Measurements from ENCODE around the gene CAPN1. TPM values are rescaled to one million over a fixed set of nuclear protein-coding genes. Genes with fewer than 3 reads are reported as not detected.
A peak's percentile ranks its signal among the peaks of the same experiment; 100 is the strongest.

Gene CAPN1
- polyA plus RNA-seq, 3 donors from 2014 or later, result 124 to 155 (median 148) TPM

- Mint-ChIP-seq H3K27ac (no peak overlapping the region), H3K36me3 (peaks cover 19 to 35% (median 21%) of the 10 kb centered on the region in 3 donors), H3K4me3 (no peak overlapping the region), H3K4me1 (peaks cover 13 to 20% of the 10 kb centered on the region in 2 donors), H3K9me3 (no peaks in the 10 kb centered on the region), H3K27me3 (ENCODE audit: low read depth in 3 of 3) (peaks cover 0 to 3% (median 0%) of the 10 kb centered on the region in 3 donors)
- DNase-seq, result no peak
Measured at GRCh38 chr11:65187971-65188461, 6.3 kb downstream of the CAPN1 start.

- peaks cover 8 to 18% of the 10 kb centered on the region in 2 donors for H3K4me1 Mint-ChIP-seq
Measured at GRCh38 chr11:65188486-65188885, 6.8 kb downstream of the CAPN1 start.

DNA sequence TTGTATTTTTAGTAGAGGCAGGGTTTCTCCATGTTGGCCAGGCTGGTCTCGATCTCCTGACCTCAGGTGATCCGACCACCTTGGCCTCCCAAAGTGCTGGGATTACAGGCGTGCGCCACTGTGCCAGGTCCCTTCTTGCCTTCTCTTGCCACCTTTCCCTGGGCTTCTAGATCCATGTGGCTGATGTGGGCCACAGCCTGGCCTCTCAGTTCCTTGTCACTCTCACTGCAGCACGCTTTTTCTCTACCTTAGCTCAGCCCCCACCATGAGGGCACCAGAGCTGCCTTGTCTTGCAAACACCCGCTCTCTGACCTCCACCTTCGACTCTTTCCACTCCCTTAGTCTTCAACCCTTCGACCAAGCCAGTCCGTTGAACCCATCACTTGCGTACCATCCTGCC is 7.5 kb downstream of the CAPN1 start:
- Mint-ChIP-seq H3K4me3 (no peak overlapping the region), H3K36me3 (peaks cover 19 to 35% (median 21%) of the 10 kb centered on the region in 3 donors), H3K27me3 (ENCODE audit: low read depth in 3 of 3) (peaks cover 0 to 3% (median 0%) of the 10 kb centered on the region in 3 donors), H3K9me3 (no peaks in the 10 kb centered on the region), H3K27ac (peak overlapping the region in 1 of 6 donors; percentile 67), H3K4me1 (peaks cover 4 to 15% of the 10 kb centered on the region in 2 donors)
- no peak for DNase-seq

More at GRCh38 chr11:65188486-65188885, 6.8 kb downstream of the CAPN1 start:
- H3K36me3 Mint-ChIP-seq, result peaks cover 19 to 35% (median 21%) of the 10 kb centered on the region in 3 donors
- peaks cover 0 to 3% (median 0%) of the 10 kb centered on the region in 3 donors for H3K27me3 Mint-ChIP-seq (ENCODE audit: low read depth in 3 of 3)
- H3K9me3 Mint-ChIP-seq, result no peaks in the 10 kb centered on the region
- H3K4me3 Mint-ChIP-seq, result no peak overlapping the region
- DNase-seq, result no peak
- H3K27ac Mint-ChIP-seq, result peak overlapping the region in 1 of 6 donors; percentile 80

- no peak overlapping the region for H3K4me3 Mint-ChIP-seq
- H3K27me3 Mint-ChIP-seq (ENCODE audit: low read depth in 3 of 3), result peaks cover 0 to 1% (median 0%) of the 10 kb centered on the region in 3 donors
- H3K36me3 Mint-ChIP-seq, result peaks cover 22 to 42% (median 25%) of the 10 kb centered on the region in 3 donors
- DNase-seq, result no peak
- peak overlapping the region in 2 of 6 donors; percentile 19 to 34 for H3K27ac Mint-ChIP-seq
- peaks cover 10 to 18% of the 10 kb centered on the region in 2 donors for H3K4me1 Mint-ChIP-seq
- no peaks in the 10 kb centered on the region for H3K9me3 Mint-ChIP-seq
Measured at GRCh38 chr11:65194564-65194963, 12.8 kb downstream of the CAPN1 start.

DNA sequence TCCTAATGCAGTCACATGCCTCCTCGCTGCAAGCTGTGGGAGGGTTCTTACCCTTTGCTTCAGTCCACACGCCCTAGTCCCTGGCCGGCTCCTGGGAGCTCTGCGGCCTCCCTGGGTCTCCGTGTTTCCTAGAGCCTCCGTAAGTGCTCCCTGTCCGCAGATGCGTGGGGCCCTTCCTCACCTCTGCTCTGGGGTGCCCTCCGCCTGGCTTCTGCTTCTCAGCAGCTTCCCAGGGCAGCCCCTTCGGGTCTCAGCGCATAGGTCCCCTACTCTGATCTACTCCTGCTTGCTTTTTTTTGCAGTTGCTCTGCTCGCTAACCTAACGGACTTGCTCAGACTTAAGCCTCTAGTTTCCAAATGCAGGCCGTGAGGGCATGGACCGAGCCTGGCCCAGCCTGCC is 22.4 kb downstream of the CAPN1 start:
- peaks cover 0 to 1% (median 0%) of the 10 kb centered on the region in 3 donors for H3K27me3 Mint-ChIP-seq (ENCODE audit: low read depth in 3 of 3)
- peaks cover 0 to 31% (median 8%) of the 10 kb centered on the region in 3 donors for H3K36me3 Mint-ChIP-seq
- no peak for DNase-seq
- H3K9me3 Mint-ChIP-seq, result no peaks in the 10 kb centered on the region
- peaks cover 0 to 7% of the 10 kb centered on the region in 2 donors for H3K4me1 Mint-ChIP-seq
- H3K4me3 Mint-ChIP-seq, result no peak overlapping the region
- no peak overlapping the region for H3K27ac Mint-ChIP-seq

GRCh38 chr11:65204646-65205601 is 23.2 kb downstream of the CAPN1 start:
- no peak overlapping the region for H3K27ac Mint-ChIP-seq
- H3K9me3 Mint-ChIP-seq, result no peaks in the 10 kb centered on the region
- H3K4me1 Mint-ChIP-seq, result peaks cover 0 to 10% of the 10 kb centered on the region in 2 donors
- DNase-seq, result peak; percentile 46 to 57 (median 55)
- H3K27me3 Mint-ChIP-seq (ENCODE audit: low read depth in 3 of 3), result peaks cover 0 to 1% (median 0%) of the 10 kb centered on the region in 3 donors
- peaks cover 0 to 32% (median 10%) of the 10 kb centered on the region in 3 donors for H3K36me3 Mint-ChIP-seq
- H3K4me3 Mint-ChIP-seq, result no peak overlapping the region

DNA sequence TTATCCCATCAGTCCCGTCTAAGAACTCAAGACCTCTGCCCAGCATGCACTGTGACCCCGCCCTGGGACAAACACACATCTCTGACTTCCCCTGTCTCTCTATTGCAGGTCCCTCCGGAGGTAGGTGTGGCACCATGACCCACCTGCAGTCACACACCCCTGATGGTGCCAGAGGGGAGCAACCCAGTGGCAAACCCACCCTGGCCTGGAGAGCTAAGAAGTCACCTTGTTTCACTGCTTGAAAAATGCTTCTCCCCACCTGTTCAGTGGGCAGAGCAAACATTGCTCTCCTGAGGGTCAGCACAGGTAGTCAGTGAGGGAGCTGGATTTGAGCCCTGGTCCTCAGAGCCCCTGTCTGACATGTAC is 23.9 kb downstream of the CAPN1 start:
- Mint-ChIP-seq H3K9me3 (no peaks in the 10 kb centered on the region), H3K4me1 (peaks cover 0 to 14% of the 10 kb centered on the region in 2 donors), H3K27me3 (ENCODE audit: low read depth in 3 of 3) (peaks cover 0 to 1% (median 0%) of the 10 kb centered on the region in 3 donors), H3K36me3 (peaks cover 0 to 32% (median 10%) of the 10 kb centered on the region in 3 donors), H3K4me3 (no peak overlapping the region), H3K27ac (no peak overlapping the region)
- no peak for DNase-seq

- H3K27ac Mint-ChIP-seq, result no peak overlapping the region
- peaks cover 0 to 1% (median 0%) of the 10 kb centered on the region in 3 donors for H3K27me3 Mint-ChIP-seq (ENCODE audit: low read depth in 3 of 3)
- H3K4me1 Mint-ChIP-seq, result peaks cover 0 to 15% of the 10 kb centered on the region in 2 donors
- no peaks in the 10 kb centered on the region for H3K9me3 Mint-ChIP-seq
- peaks cover 0 to 32% (median 10%) of the 10 kb centered on the region in 3 donors for H3K36me3 Mint-ChIP-seq
- no peak for DNase-seq
- no peak overlapping the region for H3K4me3 Mint-ChIP-seq
Measured at GRCh38 chr11:65206441-65206841, 24.7 kb downstream of the CAPN1 start.

DNA sequence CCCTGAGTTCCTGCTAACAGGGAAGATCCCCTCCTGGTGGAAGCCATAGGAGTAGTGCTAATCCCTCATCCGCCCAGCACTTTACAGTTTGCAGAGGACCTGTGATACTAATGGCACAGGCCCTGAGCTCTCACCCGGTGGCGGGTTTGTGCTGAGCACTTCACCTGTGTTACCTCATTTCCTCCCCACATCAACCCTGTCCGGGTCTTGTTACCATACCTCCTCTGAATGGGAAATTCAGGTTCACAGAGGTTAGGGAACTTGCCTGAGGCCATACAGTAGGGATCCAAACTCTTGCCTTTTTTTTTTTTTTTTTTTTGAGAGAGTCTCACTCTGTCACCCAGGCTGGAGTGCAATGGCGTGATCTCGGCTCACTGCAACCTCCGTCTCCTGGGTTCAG is 25.2 kb downstream of the CAPN1 start:
- Mint-ChIP-seq H3K27ac (no peak overlapping the region), H3K27me3 (ENCODE audit: low read depth in 3 of 3) (peaks cover 0 to 1% (median 0%) of the 10 kb centered on the region in 3 donors), H3K4me1 (peaks cover 0 to 15% of the 10 kb centered on the region in 2 donors), H3K4me3 (no peak overlapping the region), H3K9me3 (no peaks in the 10 kb centered on the region), H3K36me3 (peaks cover 0 to 32% (median 10%) of the 10 kb centered on the region in 3 donors)
- DNase-seq, result no peak

GRCh38 chr11:65207918-65208784 is 26.4 kb downstream of the CAPN1 start:
- peaks cover 0 to 32% (median 10%) of the 10 kb centered on the region in 3 donors for H3K36me3 Mint-ChIP-seq
- no peaks in the 10 kb centered on the region for H3K9me3 Mint-ChIP-seq
- no peak overlapping the region for H3K27ac Mint-ChIP-seq
- DNase-seq, result no peak
- H3K27me3 Mint-ChIP-seq (ENCODE audit: low read depth in 3 of 3), result no peaks in the 10 kb centered on the region
- H3K4me1 Mint-ChIP-seq, result peaks cover 7 to 23% of the 10 kb centered on the region in 2 donors
- H3K4me3 Mint-ChIP-seq, result no peak overlapping the region

- Mint-ChIP-seq H3K9me3 (no peaks in the 10 kb centered on the region), H3K4me1 (peaks cover 13 to 30% of the 10 kb centered on the region in 2 donors), H3K27ac (no peak overlapping the region), H3K36me3 (peaks cover 0 to 32% (median 10%) of the 10 kb centered on the region in 3 donors), H3K27me3 (ENCODE audit: low read depth in 3 of 3) (peaks cover 0 to 4% (median 0%) of the 10 kb centered on the region in 3 donors), H3K4me3 (peak overlapping the region in 1 of 5 donors; percentile 38)
- no peak for DNase-seq
Measured at GRCh38 chr11:65208785-65209710, 27.3 kb downstream of the CAPN1 start.

DNA sequence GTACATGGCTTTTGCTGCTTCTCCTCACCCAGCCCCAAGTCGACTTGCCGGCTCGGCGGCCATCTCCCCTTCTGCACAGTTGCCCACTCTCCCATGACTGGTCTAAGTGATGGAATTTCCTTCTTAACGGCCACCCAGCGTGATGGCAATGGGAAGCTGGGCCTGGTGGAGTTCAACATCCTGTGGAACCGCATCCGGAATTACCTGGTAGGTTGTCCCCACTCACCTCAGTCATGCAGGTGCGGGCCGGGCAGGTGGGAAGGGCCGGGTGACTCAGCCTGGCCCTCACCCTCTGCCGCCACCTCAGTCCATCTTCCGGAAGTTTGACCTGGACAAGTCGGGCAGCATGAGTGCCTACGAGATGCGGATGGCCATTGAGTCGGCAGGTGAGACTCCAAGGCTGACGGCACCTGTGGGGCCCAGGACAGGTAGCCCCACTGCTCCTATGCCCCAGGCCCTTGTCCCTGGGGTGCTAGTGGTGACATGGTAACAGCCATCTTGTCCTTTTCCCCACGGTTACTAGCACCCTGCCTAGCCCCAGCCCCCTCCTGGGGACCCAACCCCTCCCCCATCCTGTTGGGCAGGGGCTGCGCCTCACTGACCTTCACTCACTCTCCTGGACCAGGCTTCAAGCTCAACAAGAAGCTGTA is 28.1 kb downstream of the CAPN1 start:
- Mint-ChIP-seq H3K36me3 (peaks cover 0 to 26% (median 10%) of the 10 kb centered on the region in 3 donors), H3K4me1 (peaks cover 21 to 35% of the 10 kb centered on the region in 2 donors), H3K4me3 (no peak overlapping the region), H3K9me3 (no peaks in the 10 kb centered on the region), H3K27me3 (ENCODE audit: low read depth in 3 of 3) (peaks cover 0 to 4% (median 3%) of the 10 kb centered on the region in 3 donors), H3K27ac (no peak overlapping the region)
- DNase-seq, result no peak

Data from immature natural killer cell (primary cell).